ENCODE measurements around the gene DUSP2. TPM values are rescaled to one million over a fixed set of nuclear protein-coding genes. Genes with fewer than 3 reads are reported as not detected.

The DUSP2 gene
- total and polyA plus RNA-seq, 9 of the 15 experiments (the other 6 are each of a cell fraction or from before 2014, with no cell fraction given) = 0.04 to 0.18 TPM; not detected in 7

DNA sequence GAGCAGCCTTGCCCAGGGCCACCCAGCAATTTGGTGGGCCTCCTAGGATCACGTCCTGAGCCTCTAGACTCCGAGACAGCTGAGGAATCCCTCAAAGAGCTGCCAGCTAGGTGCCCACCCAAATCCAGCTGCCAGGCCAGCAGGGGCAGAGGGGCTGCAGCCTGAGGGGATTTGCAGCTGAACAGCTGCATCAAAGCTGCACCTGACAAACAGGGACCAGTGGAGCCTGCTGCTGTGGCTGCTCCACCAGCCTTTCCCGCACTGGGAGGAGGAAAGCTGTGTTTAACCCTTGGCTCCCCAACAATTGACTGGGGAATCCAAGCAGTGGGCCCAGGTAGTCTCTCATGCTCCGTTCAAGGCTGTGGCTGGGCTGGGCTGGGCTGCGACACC, 37.1 kb downstream of the DUSP2 start (continued):
- TF ChIP-seq, protein P1, sequence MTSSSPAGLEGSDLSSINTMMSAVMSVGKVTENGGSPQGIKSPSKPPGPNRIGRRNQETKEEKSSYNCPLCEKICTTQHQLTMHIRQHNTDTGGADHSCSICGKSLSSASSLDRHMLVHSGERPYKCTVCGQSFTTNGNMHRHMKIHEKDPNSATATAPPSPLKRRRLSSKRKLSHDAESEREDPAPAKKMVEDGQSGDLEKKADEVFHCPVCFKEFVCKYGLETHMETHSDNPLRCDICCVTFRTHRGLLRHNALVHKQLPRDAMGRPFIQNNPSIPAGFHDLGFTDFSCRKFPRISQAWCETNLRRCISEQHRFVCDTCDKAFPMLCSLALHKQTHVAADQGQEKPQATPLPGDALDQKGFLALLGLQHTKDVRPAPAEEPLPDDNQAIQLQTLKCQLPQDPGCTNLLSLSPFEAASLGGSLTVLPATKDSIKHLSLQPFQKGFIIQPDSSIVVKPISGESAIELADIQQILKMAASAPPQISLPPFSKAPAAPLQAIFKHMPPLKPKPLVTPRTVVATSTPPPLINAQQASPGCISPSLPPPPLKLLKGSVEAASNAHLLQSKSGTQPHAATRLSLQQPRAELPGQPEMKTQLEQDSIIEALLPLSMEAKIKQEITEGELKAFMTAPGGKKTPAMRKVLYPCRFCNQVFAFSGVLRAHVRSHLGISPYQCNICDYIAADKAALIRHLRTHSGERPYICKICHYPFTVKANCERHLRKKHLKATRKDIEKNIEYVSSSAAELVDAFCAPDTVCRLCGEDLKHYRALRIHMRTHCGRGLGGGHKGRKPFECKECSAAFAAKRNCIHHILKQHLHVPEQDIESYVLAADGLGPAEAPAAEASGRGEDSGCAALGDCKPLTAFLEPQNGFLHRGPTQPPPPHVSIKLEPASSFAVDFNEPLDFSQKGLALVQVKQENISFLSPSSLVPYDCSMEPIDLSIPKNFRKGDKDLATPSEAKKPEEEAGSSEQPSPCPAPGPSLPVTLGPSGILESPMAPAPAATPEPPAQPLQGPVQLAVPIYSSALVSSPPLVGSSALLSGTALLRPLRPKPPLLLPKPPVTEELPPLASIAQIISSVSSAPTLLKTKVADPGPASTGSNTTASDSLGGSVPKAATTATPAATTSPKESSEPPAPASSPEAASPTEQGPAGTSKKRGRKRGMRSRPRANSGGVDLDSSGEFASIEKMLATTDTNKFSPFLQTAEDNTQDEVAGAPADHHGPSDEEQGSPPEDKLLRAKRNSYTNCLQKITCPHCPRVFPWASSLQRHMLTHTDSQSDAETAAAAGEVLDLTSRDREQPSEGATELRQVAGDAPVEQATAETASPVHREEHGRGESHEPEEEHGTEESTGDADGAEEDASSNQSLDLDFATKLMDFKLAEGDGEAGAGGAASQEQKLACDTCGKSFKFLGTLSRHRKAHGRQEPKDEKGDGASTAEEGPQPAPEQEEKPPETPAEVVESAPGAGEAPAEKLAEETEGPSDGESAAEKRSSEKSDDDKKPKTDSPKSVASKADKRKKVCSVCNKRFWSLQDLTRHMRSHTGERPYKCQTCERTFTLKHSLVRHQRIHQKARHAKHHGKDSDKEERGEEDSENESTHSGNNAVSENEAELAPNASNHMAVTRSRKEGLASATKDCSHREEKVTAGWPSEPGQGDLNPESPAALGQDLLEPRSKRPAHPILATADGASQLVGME (CRISPR knock-in tag; IDR thresholded peaks at IDR 0.05) = no peak
- TF ChIP-seq CBFB (CRISPR knock-in tag; IDR thresholded peaks at IDR 0.05) (no peak), ZNF507 (tag; conservative IDR thresholded peaks at IDR 0.05) (no peak), THRAP3 (IDR thresholded peaks at IDR 0.05; ENCODE audit: borderline replicate concordance) (no peak), ZNF121 (CRISPR knock-in tag; conservative IDR thresholded peaks at IDR 0.05) (no peak), SAFB (IDR thresholded peaks at IDR 0.05; ENCODE audit: borderline replicate concordance, low read depth, low read length) (no peak), SMARCE1 (IDR thresholded peaks at IDR 0.05) (no peak), ZNF444 (CRISPR knock-in tag; IDR thresholded peaks at IDR 0.05) (no peak)
- TF ChIP-seq, protein P2, sequence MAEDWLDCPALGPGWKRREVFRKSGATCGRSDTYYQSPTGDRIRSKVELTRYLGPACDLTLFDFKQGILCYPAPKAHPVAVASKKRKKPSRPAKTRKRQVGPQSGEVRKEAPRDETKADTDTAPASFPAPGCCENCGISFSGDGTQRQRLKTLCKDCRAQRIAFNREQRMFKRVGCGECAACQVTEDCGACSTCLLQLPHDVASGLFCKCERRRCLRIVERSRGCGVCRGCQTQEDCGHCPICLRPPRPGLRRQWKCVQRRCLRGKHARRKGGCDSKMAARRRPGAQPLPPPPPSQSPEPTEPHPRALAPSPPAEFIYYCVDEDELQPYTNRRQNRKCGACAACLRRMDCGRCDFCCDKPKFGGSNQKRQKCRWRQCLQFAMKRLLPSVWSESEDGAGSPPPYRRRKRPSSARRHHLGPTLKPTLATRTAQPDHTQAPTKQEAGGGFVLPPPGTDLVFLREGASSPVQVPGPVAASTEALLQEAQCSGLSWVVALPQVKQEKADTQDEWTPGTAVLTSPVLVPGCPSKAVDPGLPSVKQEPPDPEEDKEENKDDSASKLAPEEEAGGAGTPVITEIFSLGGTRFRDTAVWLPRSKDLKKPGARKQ (CRISPR knock-in tag; IDR thresholded peaks at IDR 0.05) = no peak

Measured in K562 (cell line).